ENCODE results near the gene WNT8B. TPM values are rescaled to one million over a fixed set of nuclear protein-coding genes. Genes with fewer than 3 reads are reported as not detected.

Gene WNT8B
- total and polyA plus RNA-seq, 10 of the 15 experiments (the other 5 are each of a cell fraction or from before 2014, with no cell fraction given), result not detected

DNA sequence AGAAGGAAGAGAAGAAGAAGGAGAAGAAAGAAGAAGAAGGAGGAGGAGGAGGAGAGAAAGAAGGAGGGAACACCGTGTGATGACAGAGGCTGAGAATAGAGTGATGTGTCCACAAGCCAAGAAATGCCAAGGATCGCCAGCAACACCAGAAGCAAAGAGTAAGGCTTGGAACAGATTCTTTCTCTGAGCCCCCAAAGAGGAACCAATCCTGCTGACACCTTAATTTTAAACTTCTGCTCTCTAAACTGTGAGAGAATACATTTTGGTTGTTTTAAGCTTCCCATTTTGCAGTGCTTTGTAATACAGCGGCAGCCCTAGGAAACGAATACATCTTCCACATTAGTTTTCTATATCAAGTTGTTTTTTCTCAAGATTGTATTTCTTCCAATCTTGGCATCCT is 13.9 kb upstream of the WNT8B start:
- ChIA-PET CTCF (no interaction called here), POLR2A (interaction anchor here (0.6 kb wide), 1 partner anchor 411 kb away, joined by 3 read pairs; no protein-coding TSS in a partner anchor), RAD21 (ENCODE audit: unreplicated experiment) (no interaction called here), SMC1A (ENCODE audit: uncharacterized antibody, unreplicated experiment) (no interaction called here)
- no TSS peak for BruUV-seq (replicated peaks)
- FAIRE-seq (no peak), ATAC-seq (no peak), DNase-seq (ENCODE audit: low read depth, low spot score) (no peak)
- no peaks in the 10 kb centered on the region; the same call in 2 of the 3 replicates for H3K9me3 ChIP-seq (replicated peaks; ENCODE audit: control insufficient read depth, insufficient read depth, low read length)
- H3K27me3 ChIP-seq (replicated peaks in 1 of 2; ENCODE audit: control insufficient read depth in 2 of 2, insufficient read depth in 2 of 2, low read length in 1 of 2), result no peaks in the 10 kb centered on the region
- H3K4me2 ChIP-seq (ENCODE audit: control insufficient read depth, insufficient read depth), result no peak overlapping the region
- no peak for TF ChIP-seq PAX5 (IDR thresholded peaks at IDR 0.05; ENCODE audit: borderline replicate concordance, low read depth, low read length)
- H4K20me1 ChIP-seq (ENCODE audit: control insufficient read depth, insufficient read depth), result no peaks in the 10 kb centered on the region
- intact Hi-C loops (cut with micrococcal nuclease; ENCODE audit: unreplicated experiment), result no loop called here
- in situ Hi-C loops (cut with MboI), result no loop called here
- no peak overlapping the region for H3K9ac ChIP-seq (ENCODE audit: control insufficient read depth, insufficient read depth, low read length)
- no peak overlapping the region for H3K4me3 ChIP-seq
- no peaks in the 10 kb centered on the region for H3K79me2 ChIP-seq (ENCODE audit: control insufficient read depth, insufficient read depth, low read length)
- H3K27ac ChIP-seq (ENCODE audit: control insufficient read depth, insufficient read depth), result no peak overlapping the region
- WGBS (ENCODE audit: insufficient coverage, insufficient replicate concordance, low lambda C conversion rate, missing lambda C conversion rate), result 37% methylated on average over 4 of the region's 4 CpGs
- H3K4me1 ChIP-seq (ENCODE audit: control insufficient read depth, insufficient read depth, low read length), result no peaks in the 10 kb centered on the region
- H3K36me3 ChIP-seq (ENCODE audit: control insufficient read depth in 2 of 2, insufficient read depth in 2 of 2, low read length in 1 of 2), result no peaks in the 10 kb centered on the region
- no peak overlapping the region for H2AFZ ChIP-seq (ENCODE audit: control insufficient read depth, low read depth, low read length)

DNA sequence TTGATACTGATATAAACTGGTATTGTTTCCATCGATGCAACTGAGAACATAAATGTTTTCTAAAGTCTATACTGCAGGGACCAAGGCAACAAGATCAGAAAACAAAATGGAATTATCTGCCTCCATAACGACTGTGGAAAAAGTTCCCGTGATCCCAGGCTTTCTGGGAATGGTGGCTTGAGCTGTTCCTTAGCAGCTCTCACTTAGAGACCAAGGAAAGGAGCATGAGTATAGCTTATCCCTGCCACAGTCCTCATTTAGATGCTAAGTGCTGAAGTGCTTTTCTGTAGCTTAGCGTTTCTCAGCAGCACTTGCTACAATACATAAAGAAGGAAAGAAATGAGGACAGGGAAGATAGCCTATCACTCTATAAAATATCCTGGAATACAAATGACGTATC is 5.5 kb downstream of the WNT8B start:
- ChIA-PET POLR2A (interaction anchor here (0.5 to 0.6 kb wide), 3 partner anchors 127 to 590 kb away, joined by 3 to 14 read pairs (median 8); no protein-coding TSS in a partner anchor), CTCF (interaction anchor here (1.2 to 1.6 kb wide), 3 partner anchors 14 to 126 kb away, joined by 3 to 4 read pairs (median 3); no protein-coding TSS in a partner anchor), SMC1A (ENCODE audit: uncharacterized antibody, unreplicated experiment) (no interaction called here), RAD21 (ENCODE audit: unreplicated experiment) (no interaction called here)
- H3K4me3 ChIP-seq, result no peak overlapping the region
- no peak overlapping the region for H3K27ac ChIP-seq (ENCODE audit: control insufficient read depth, insufficient read depth)
- no peaks in the 10 kb centered on the region for H4K20me1 ChIP-seq (ENCODE audit: control insufficient read depth, insufficient read depth)
- FAIRE-seq, result no peak
- H2AFZ ChIP-seq (ENCODE audit: control insufficient read depth, low read depth, low read length), result no peak overlapping the region
- H3K9ac ChIP-seq (ENCODE audit: control insufficient read depth, insufficient read depth, low read length), result no peak overlapping the region
- H3K4me2 ChIP-seq (ENCODE audit: control insufficient read depth, insufficient read depth), result no peak overlapping the region
- no peak for TF ChIP-seq PML (IDR thresholded peaks at IDR 0.05; ENCODE audit: low read length)
- TF ChIP-seq, protein P1, sequence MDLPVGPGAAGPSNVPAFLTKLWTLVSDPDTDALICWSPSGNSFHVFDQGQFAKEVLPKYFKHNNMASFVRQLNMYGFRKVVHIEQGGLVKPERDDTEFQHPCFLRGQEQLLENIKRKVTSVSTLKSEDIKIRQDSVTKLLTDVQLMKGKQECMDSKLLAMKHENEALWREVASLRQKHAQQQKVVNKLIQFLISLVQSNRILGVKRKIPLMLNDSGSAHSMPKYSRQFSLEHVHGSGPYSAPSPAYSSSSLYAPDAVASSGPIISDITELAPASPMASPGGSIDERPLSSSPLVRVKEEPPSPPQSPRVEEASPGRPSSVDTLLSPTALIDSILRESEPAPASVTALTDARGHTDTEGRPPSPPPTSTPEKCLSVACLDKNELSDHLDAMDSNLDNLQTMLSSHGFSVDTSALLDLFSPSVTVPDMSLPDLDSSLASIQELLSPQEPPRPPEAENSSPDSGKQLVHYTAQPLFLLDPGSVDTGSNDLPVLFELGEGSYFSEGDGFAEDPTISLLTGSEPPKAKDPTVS (IDR thresholded peaks at IDR 0.05; ENCODE audit: low read depth, low read length), result no peak
- no peak for TF ChIP-seq ZZZ3 (IDR thresholded peaks at IDR 0.05; ENCODE audit: control insufficient read depth, insufficient read length, low read depth)
- TF ChIP-seq RBBP5 (conservative IDR thresholded peaks at IDR 0.05), result no peak
- TF ChIP-seq GATAD2B (conservative IDR thresholded peaks at IDR 0.05; ENCODE audit: low read depth), result no peak
- no peak for TF ChIP-seq ZNF207 (IDR thresholded peaks at IDR 0.05; ENCODE audit: borderline replicate concordance)
- no peak for TF ChIP-seq NR2C2 (IDR thresholded peaks at IDR 0.05; ENCODE audit: borderline replicate concordance, control insufficient read depth, insufficient read length, low read depth)
- TF ChIP-seq, protein P2, sequence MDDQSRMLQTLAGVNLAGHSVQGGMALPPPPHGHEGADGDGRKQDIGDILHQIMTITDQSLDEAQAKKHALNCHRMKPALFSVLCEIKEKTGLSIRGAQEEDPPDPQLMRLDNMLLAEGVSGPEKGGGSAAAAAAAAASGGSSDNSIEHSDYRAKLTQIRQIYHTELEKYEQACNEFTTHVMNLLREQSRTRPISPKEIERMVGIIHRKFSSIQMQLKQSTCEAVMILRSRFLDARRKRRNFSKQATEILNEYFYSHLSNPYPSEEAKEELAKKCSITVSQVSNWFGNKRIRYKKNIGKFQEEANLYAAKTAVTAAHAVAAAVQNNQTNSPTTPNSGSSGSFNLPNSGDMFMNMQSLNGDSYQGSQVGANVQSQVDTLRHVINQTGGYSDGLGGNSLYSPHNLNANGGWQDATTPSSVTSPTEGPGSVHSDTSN (IDR thresholded peaks at IDR 0.05; ENCODE audit: insufficient replicate concordance, low read depth, low read length), result no peak
- TF ChIP-seq, protein P3, sequence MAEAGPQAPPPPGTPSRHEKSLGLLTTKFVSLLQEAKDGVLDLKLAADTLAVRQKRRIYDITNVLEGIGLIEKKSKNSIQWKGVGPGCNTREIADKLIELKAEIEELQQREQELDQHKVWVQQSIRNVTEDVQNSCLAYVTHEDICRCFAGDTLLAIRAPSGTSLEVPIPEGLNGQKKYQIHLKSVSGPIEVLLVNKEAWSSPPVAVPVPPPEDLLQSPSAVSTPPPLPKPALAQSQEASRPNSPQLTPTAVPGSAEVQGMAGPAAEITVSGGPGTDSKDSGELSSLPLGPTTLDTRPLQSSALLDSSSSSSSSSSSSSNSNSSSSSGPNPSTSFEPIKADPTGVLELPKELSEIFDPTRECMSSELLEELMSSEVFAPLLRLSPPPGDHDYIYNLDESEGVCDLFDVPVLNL (IDR thresholded peaks at IDR 0.05; ENCODE audit: low read depth, low read length), result no peak
- TF ChIP-seq ATF7 (IDR thresholded peaks at IDR 0.05; ENCODE audit: low read depth), result no peak
- TF ChIP-seq, protein P4, sequence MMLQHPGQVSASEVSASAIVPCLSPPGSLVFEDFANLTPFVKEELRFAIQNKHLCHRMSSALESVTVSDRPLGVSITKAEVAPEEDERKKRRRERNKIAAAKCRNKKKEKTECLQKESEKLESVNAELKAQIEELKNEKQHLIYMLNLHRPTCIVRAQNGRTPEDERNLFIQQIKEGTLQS (IDR thresholded peaks at IDR 0.05; ENCODE audit: borderline replicate concordance, extremely low read depth, low read depth, low read length), result no peak
- WGBS (ENCODE audit: insufficient coverage, insufficient replicate concordance, low lambda C conversion rate, missing lambda C conversion rate), result 39% methylated on average over 5 of the region's 5 CpGs
- no peaks in the 10 kb centered on the region; a peak in 1 of 4 replicates for H3K27me3 ChIP-seq (replicated peaks in 1 of 2; ENCODE audit: control insufficient read depth in 2 of 2, insufficient read depth in 2 of 2, low read length in 1 of 2)
- in situ Hi-C loops (cut with MboI), result no loop called here
- BruUV-seq (replicated peaks), result no TSS peak
- H3K36me3 ChIP-seq (ENCODE audit: control insufficient read depth in 2 of 2, insufficient read depth in 2 of 2, low read length in 1 of 2), result no peaks in the 10 kb centered on the region
- no peaks in the 10 kb centered on the region for H3K79me2 ChIP-seq (ENCODE audit: control insufficient read depth, insufficient read depth, low read length)
- no peaks in the 10 kb centered on the region for H3K9me3 ChIP-seq (replicated peaks; ENCODE audit: control insufficient read depth, insufficient read depth, low read length)
- no peak for DNase-seq (ENCODE audit: low read depth, low spot score)
- no peaks in the 10 kb centered on the region for H3K4me1 ChIP-seq (ENCODE audit: control insufficient read depth, insufficient read depth, low read length)
- intact Hi-C loops (cut with micrococcal nuclease; ENCODE audit: unreplicated experiment), result no loop called here
- no peak for ATAC-seq

Data from GM12878 (cell line).